A549 (cell line): ENCODE measurements around the gene ARHGAP22. TPM values are rescaled to one million over a fixed set of nuclear protein-coding genes. Genes with fewer than 3 reads are reported as not detected.

Experiments
- ATAC-seq, 2 experiments: fragments of 200-7000 bp in 1 of 2; fragments of >200 bp in 1 of 2; cut with Nextera tagmentation in 1 of 2; cut with Tn5 transposase in 1 of 2; 3 replicates each; pipeline versions ENCODE4 v1.8.0 to v1.9.1; 2018 to 2020; ENCODE audit warnings: mild to moderate bottlenecking in 1 of 2, moderate library complexity in 1 of 2
- CTCF ChIA-PET: fragments of 300-600 bp; sonication (Branson Sonifier 250); formaldehyde crosslinking; extraction: SDS; loops from one replicate; lab custom pipeline; 2021; ENCODE audit warnings: antibody characterized with exemption, inconsistent platforms; lab: Yijun Ruan, JAX
- POLR2A ChIA-PET: fragments of 350-600 bp; formaldehyde crosslinking; extraction: SDS; loops from one replicate; lab custom pipeline; 2021; ENCODE audit warnings: antibody characterized with exemption, inconsistent platforms; lab: Yijun Ruan, JAX
- DNase-seq, 2 experiments: peaks; one replicate each; pipeline versions ENCODE4 v3.0.0 to v3.0.0-alpha.2; 2011 to 2016; ENCODE audit warnings: low read depth in 1 of 2, low spot score in 1 of 2
- FAIRE-seq: peaks from 2 replicates; lab custom pipeline; 2011; peaks lifted over from hg19 to GRCh38; lab: Jason Lieb, UNC
- H3K27ac ChIP-seq, 2 experiments: fragments of >200 bp; sonication (Bioruptor Twin); formaldehyde crosslinking; 3 replicates each; pipeline ENCODE4 v1.5.1; 2016 to 2017
- H3K4me1 ChIP-seq: fragments of >200 bp; sonication (Bioruptor Twin); formaldehyde crosslinking; 3 replicates; pipeline ENCODE4 v1.6.1; 2016
- H3K4me2 ChIP-seq: fragments of >200 bp; sonication (Bioruptor Twin); formaldehyde crosslinking; 3 replicates; pipeline ENCODE4 v1.6.1; 2016
- H3K4me3 ChIP-seq: fragments of >200 bp; sonication (Bioruptor Twin); formaldehyde crosslinking; 3 replicates; pipeline ENCODE4 v1.5.1; 2016
- H3K9me3 ChIP-seq: fragments of >200 bp; sonication (Bioruptor Twin); formaldehyde crosslinking; 3 replicates; pipeline ENCODE4 v1.6.1; 2016
- CBX8 ChIP-seq: fragments of 200-600 bp; sonication (generic); IDR thresholded peaks from 2 replicates; pipeline ENCODE4 v1.6.1; 2016
- CHD2 ChIP-seq: fragments of 150-350 bp; IDR thresholded peaks from 2 replicates; pipeline ENCODE4 v1.6.1; 2014; ENCODE audit warnings: low read length; ENCODE audit not compliant: partially characterized antibody
- EHF ChIP-seq: fragments of 250-450 bp; sonication (Bioruptor Pico); IDR thresholded peaks from 2 replicates; pipeline ENCODE4 v1.5.0; 2020; ENCODE audit warnings: mild to moderate bottlenecking
- EHMT2 ChIP-seq: fragments of 200-600 bp; sonication (generic); IDR thresholded peaks from 2 replicates; pipeline ENCODE4 v1.6.1; 2016; ENCODE audit warnings: antibody characterized with exemption, low read depth, mild to moderate bottlenecking, moderate library complexity
- EP300 ChIP-seq, 2 experiments: fragments of >200 bp; sonication (Bioruptor Twin); formaldehyde crosslinking; IDR thresholded peaks; 2 replicates in 1 of 2; 3 replicates in 1 of 2; pipeline ENCODE4 v1.6.1; 2016 to 2017
- FOSL2 ChIP-seq, 2 experiments: fragments of 450-650 bp in 1 of 2; fragments of >200 bp in 1 of 2; sonication (Bioruptor Twin) in 1 of 2; formaldehyde crosslinking; IDR thresholded peaks; 2 replicates each; pipeline versions ENCODE4 v1.5.0 to v1.6.1; 2016 to 2020; ENCODE audit warnings: mild to moderate bottlenecking in 1 of 2, moderate library complexity in 1 of 2
- HOXA7 ChIP-seq: fragments of 250-450 bp; sonication (Bioruptor Pico); IDR thresholded peaks from 2 replicates; pipeline ENCODE4 v1.5.0; 2020; ENCODE audit warnings: mild to moderate bottlenecking, moderate library complexity
- HOXB13 ChIP-seq: fragments of 250-450 bp; sonication (Bioruptor Pico); IDR thresholded peaks from 2 replicates; pipeline ENCODE4 v1.5.0; 2020; ENCODE audit warnings: low read depth, mild to moderate bottlenecking, moderate library complexity
- HOXB5 ChIP-seq: fragments of 250-450 bp; sonication (Bioruptor Pico); IDR thresholded peaks from 2 replicates; pipeline ENCODE4 v1.5.0; 2020; ENCODE audit warnings: mild to moderate bottlenecking, moderate library complexity
- JUNB ChIP-seq: fragments of >200 bp; sonication (Bioruptor Twin); formaldehyde crosslinking; IDR thresholded peaks from 2 replicates; pipeline ENCODE4 v1.6.1; 2016
- KDM1A ChIP-seq: fragments of 200-600 bp; sonication (generic); IDR thresholded peaks from 2 replicates; pipeline ENCODE4 v1.6.1; 2016; ENCODE audit warnings: low read depth, mild to moderate bottlenecking
- KDM5A ChIP-seq: fragments of 200-600 bp; sonication (generic); IDR thresholded peaks from 2 replicates; pipeline ENCODE4 v1.6.1; 2016; ENCODE audit warnings: antibody characterized with exemption, mild to moderate bottlenecking
- MAFK ChIP-seq: fragments of 450-650 bp; IDR thresholded peaks from 2 replicates; pipeline ENCODE4 v1.6.1; 2014; ENCODE audit not compliant: partially characterized antibody
- MAZ ChIP-seq: fragments of 150-350 bp; IDR thresholded peaks from 2 replicates; pipeline ENCODE4 v1.6.1; 2014; ENCODE audit warnings: antibody characterized with exemption, low read depth, low read length, borderline replicate concordance
- NFE2L2 ChIP-seq: fragments of 150-350 bp; conservative IDR thresholded peaks from 2 replicates; pipeline ENCODE4 v1.6.1; 2014; ENCODE audit warnings: low read length
- PHF8 ChIP-seq: fragments of 200-600 bp; sonication (generic); IDR thresholded peaks from 2 replicates; pipeline ENCODE4 v1.6.1; 2016; ENCODE audit warnings: low read depth, mild to moderate bottlenecking, antibody characterized with exemption, moderate library complexity, borderline replicate concordance
- POLR2AphosphoS2 ChIP-seq: conservative IDR thresholded peaks from 2 replicates; pipeline ENCODE4 v1.6.1; 2012; ENCODE audit warnings: low read length, improper control_type of control experiment, inconsistent platforms
- RCOR1 ChIP-seq: fragments of 150-350 bp; IDR thresholded peaks from 2 replicates; pipeline ENCODE4 v1.6.1; 2014; ENCODE audit warnings: antibody characterized with exemption, low read length, low read depth
- SMC3 ChIP-seq: fragments of >200 bp; sonication (Bioruptor Twin); formaldehyde crosslinking; IDR thresholded peaks from 3 replicates; pipeline ENCODE4 v1.6.1; 2018; ENCODE audit warnings: inconsistent platforms
- TFCP2L1 ChIP-seq: fragments of 250-450 bp; sonication (Bioruptor Pico); IDR thresholded peaks from 2 replicates; pipeline ENCODE4 v1.5.0; 2021; ENCODE audit warnings: mild to moderate bottlenecking
- TP53 ChIP-seq: fragments of 250-450 bp; sonication (Bioruptor Pico); IDR thresholded peaks from 2 replicates; pipeline ENCODE4 v1.5.0; 2021; ENCODE audit warnings: mild to moderate bottlenecking, moderate library complexity
- ZC3H11A ChIP-seq: fragments of 450-650 bp; IDR thresholded peaks from 2 replicates; pipeline ENCODE4 v1.6.1; 2014; ENCODE audit warnings: antibody characterized with exemption, mild to moderate bottlenecking
- ZFP36 ChIP-seq: fragments of 450-650 bp; IDR thresholded peaks from 2 replicates; pipeline ENCODE4 v1.6.1; 2014; ENCODE audit warnings: borderline replicate concordance; ENCODE audit not compliant: partially characterized antibody
- ZNF302 ChIP-seq: fragments of 250-450 bp; sonication (Bioruptor Pico); IDR thresholded peaks from 2 replicates; pipeline ENCODE4 v1.9.0; 2021; ENCODE audit warnings: inconsistent platforms, mild to moderate bottlenecking, moderate library complexity
- WGBS: methylation state at CpG from one replicate; pipeline ENCODE4 v1.1.6; 2017; ENCODE audit errors: missing lambda C conversion rate; 5-methylcytosine and 5-hydroxymethylcytosine counted together
- polyA plus RNA-seq, 4 experiments: library from polyadenylated mRNA; depleted of rRNA in 3 of 4; stranded (reverse); fragments of >200 nt; fragmentation: RNase III in 1 of 4; extraction: RNeasy Plus Mini Kit Qiagen cat#74134 plus additional on column Dnase treatment in 1 of 4; gene quantifications; 2 replicates in 3 of 4; 3 replicates in 1 of 4; pipeline ENCODE4 v1.2.3, GENCODE V29; 2011 to 2017
- TF ChIP-seq, protein P1 (sequence below): fragments of 200-600 bp; sonication (generic); IDR thresholded peaks from 2 replicates; pipeline ENCODE4 v1.6.1; 2016; ENCODE audit warnings: antibody characterized with exemption, mild to moderate bottlenecking, moderate library complexity

Gene ARHGAP22
- polyA plus RNA-seq, 2 of the 4 experiments (the other 2 are of a cell fraction), result 1.9 to 3.2 TPM

GRCh38 chr10:48516911-48517310, 88.0 kb downstream of the ARHGAP22 start:
- no peak overlapping the region for H3K4me3 ChIP-seq
- no peaks in the 10 kb centered on the region for H3K4me1 ChIP-seq
- peaks cover 11% of the 10 kb centered on the region; the same call in 2 of the 3 replicates for H3K9me3 ChIP-seq
- no peak for ATAC-seq
- no peak for DNase-seq
- ChIA-PET POLR2A (no interaction called here), CTCF (interaction anchor here (0.8 kb wide), 1 partner anchor 53 kb away, joined by 3 read pairs; no protein-coding TSS in a partner anchor)
- no peak overlapping the region for H3K27ac ChIP-seq
- no peak for FAIRE-seq
- WGBS, result 90% methylated on average over 3 of the region's 3 CpGs
- H3K4me2 ChIP-seq, result no peak overlapping the region
- TF ChIP-seq ZC3H11A (no peak), HOXB13 (CRISPR knock-in tag) (no peak), MAZ (no peak), FOSL2 (IDR thresholded peaks at IDR 0.05) (no peak), FOSL2 (CRISPR knock-in tag; IDR thresholded peaks at IDR 0.05) (no peak), SMC3 (no peak), HOXA7 (no peak), NFE2L2 (no peak)
- TF ChIP-seq, protein P1, sequence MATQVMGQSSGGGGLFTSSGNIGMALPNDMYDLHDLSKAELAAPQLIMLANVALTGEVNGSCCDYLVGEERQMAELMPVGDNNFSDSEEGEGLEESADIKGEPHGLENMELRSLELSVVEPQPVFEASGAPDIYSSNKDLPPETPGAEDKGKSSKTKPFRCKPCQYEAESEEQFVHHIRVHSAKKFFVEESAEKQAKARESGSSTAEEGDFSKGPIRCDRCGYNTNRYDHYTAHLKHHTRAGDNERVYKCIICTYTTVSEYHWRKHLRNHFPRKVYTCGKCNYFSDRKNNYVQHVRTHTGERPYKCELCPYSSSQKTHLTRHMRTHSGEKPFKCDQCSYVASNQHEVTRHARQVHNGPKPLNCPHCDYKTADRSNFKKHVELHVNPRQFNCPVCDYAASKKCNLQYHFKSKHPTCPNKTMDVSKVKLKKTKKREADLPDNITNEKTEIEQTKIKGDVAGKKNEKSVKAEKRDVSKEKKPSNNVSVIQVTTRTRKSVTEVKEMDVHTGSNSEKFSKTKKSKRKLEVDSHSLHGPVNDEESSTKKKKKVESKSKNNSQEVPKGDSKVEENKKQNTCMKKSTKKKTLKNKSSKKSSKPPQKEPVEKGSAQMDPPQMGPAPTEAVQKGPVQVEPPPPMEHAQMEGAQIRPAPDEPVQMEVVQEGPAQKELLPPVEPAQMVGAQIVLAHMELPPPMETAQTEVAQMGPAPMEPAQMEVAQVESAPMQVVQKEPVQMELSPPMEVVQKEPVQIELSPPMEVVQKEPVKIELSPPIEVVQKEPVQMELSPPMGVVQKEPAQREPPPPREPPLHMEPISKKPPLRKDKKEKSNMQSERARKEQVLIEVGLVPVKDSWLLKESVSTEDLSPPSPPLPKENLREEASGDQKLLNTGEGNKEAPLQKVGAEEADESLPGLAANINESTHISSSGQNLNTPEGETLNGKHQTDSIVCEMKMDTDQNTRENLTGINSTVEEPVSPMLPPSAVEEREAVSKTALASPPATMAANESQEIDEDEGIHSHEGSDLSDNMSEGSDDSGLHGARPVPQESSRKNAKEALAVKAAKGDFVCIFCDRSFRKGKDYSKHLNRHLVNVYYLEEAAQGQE, result no peak

DNA sequence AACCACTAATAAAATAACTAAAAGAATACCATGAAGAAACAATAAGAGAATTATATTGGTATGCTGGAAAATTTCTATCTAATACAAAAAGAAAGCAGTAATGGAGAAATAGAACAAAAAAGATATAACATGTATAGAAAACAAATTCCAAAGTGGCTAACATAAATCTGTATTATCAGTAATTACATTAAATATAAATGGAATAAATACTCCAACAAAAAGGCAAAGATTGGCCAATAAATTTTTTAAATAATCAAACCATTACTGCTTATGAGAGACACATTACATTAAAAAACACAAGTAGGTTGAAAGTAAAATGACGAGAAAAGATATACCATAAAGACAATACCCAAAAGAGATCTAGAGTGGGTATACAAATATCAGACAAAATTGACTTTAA, 90.0 kb downstream of the ARHGAP22 start:
- CTCF ChIA-PET, result no interaction called here
- no peak for FAIRE-seq
- TF ChIP-seq KDM1A (no peak), EHMT2 (no peak), TP53 (CRISPR knock-in tag) (no peak), HOXB5 (CRISPR knock-in tag) (no peak), RCOR1 (no peak), EP300 (IDR thresholded peaks at IDR 0.05) (no peak), PHF8 (no peak)
- TF ChIP-seq, protein P1, result no peak

DNA sequence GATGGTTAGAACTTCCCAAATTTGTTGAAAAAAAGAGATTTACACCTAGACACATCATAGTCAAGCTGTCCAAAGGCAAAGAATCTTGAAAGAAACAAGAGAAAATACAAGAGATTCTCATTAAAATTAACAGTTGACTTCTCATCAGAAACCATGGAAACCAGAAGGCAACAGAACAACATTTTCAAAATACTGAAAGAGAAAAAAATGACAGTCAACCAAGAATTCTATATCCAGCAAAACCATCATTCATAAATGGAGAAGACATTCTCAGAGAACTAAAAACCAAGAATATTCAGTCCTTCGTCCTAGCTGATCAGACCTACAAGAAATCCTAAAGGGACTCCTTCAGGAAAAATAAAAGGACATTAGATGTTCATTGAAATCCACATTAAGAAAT, 90.6 kb downstream of the ARHGAP22 start:
- no peak for FAIRE-seq
- peaks cover 11% of the 10 kb centered on the region; the same call in 2 of the 3 replicates for H3K9me3 ChIP-seq
- WGBS, result 22% methylated on average over 1 of the region's 1 CpG
- ChIA-PET CTCF (interaction anchor here (1.0 to 1.6 kb wide), 2 partner anchors 8 to 204 kb away, joined by 3 to 6 read pairs; no protein-coding TSS in a partner anchor), POLR2A (no interaction called here)
- no peak for ATAC-seq
- no peak overlapping the region for H3K27ac ChIP-seq
- no peak overlapping the region for H3K4me3 ChIP-seq
- H3K4me2 ChIP-seq, result no peak overlapping the region
- DNase-seq, result no peak
- no peaks in the 10 kb centered on the region for H3K4me1 ChIP-seq
- TF ChIP-seq KDM5A (no peak), ZNF302 (CRISPR knock-in tag) (no peak), MAFK (no peak), EHF (CRISPR knock-in tag) (no peak), ZC3H11A (no peak), JUNB (no peak), HOXB13 (CRISPR knock-in tag) (no peak), CHD2 (no peak), HOXB5 (CRISPR knock-in tag) (no peak), POLR2AphosphoS2 (no peak), TFCP2L1 (no peak), EHMT2 (no peak), PHF8 (no peak), CBX8 (no peak), ZFP36 (no peak)

More for the DNA sequence above, 90.0 kb downstream of the ARHGAP22 start:
- POLR2A ChIA-PET, result no interaction called here
- Histone ChIP-seq H3K4me1 (no peaks in the 10 kb centered on the region), H3K9me3 (peaks cover 11% of the 10 kb centered on the region; the same call in 2 of the 3 replicates), H3K4me2 (no peak overlapping the region), H3K4me3 (no peak overlapping the region), H3K27ac (no peak overlapping the region)
- ATAC-seq, result no peak
- 44% methylated on average over 1 of the region's 1 CpG for WGBS
- DNase-seq, result no peak
